ENCODE data around the gene NUDT16L1. TPM values are rescaled to one million over a fixed set of nuclear protein-coding genes. Genes with fewer than 3 reads are reported as not detected.

NUDT16L1 gene
- total and polyA plus RNA-seq, 2 of the 13 experiments (the other 11 are each of a cell fraction or from before 2014, with no cell fraction given) = 28.0 to 40.5 TPM

GRCh38 chr16:4663777-4664465, 29.4 kb upstream of the NUDT16L1 start (continued):
- TF ChIP-seq FOXK2 (IDR thresholded peaks at IDR 0.05) (peak; percentile 80), ZNF329 (CRISPR knock-in tag; IDR thresholded peaks at IDR 0.05; ENCODE audit: low read depth) (peak; percentile 84; the same call in 1 of the 2 replicates), MTERF4 (CRISPR knock-in tag; IDR thresholded peaks at IDR 0.05) (0 out of 2 replicates have a peak, but pooled peaks have one; percentile 34), ZNF136 (CRISPR knock-in tag; IDR thresholded peaks at IDR 0.05; ENCODE audit: low read depth) (peak; percentile 91), RBM39 (IDR thresholded peaks at IDR 0.05; ENCODE audit: low read depth, low read length, poor library complexity, severe bottlenecking) (no peak), ZNF337 (CRISPR knock-in tag; IDR thresholded peaks at IDR 0.05; ENCODE audit: borderline replicate concordance, low read depth) (peak; percentile 24; the same call in 1 of the 2 replicates), ZSCAN12 (CRISPR knock-in tag; IDR thresholded peaks at IDR 0.05) (0 out of 2 replicates have a peak, but pooled peaks have one; percentile 52), ONECUT2 (CRISPR knock-in tag; IDR thresholded peaks at IDR 0.05) (0 out of 2 replicates have a peak, but pooled peaks have one; percentile 16), SKI (IDR thresholded peaks at IDR 0.05; ENCODE audit: partially characterized antibody) (peak; percentile 85), JUN (CRISPR knock-in tag; IDR thresholded peaks at IDR 0.05) (no peak; the same call in 1 of the 2 replicates), ZFP36L2 (CRISPR knock-in tag; IDR thresholded peaks at IDR 0.05) (peak; percentile 70; the same call in 1 of the 2 replicates), ZNF33A (CRISPR knock-in tag; IDR thresholded peaks at IDR 0.05; ENCODE audit: borderline replicate concordance) (no peak), PHF20 (CRISPR knock-in tag; IDR thresholded peaks at IDR 0.05) (peak; percentile 78), SRSF1 (optimal IDR thresholded peaks at IDR 0.05; ENCODE audit: low read depth, low read length) (no peak), HOXD1 (CRISPR knock-in tag; IDR thresholded peaks at IDR 0.05) (peak; percentile 86), GABPA (IDR thresholded peaks at IDR 0.05; ENCODE audit: low read depth, low read length) (0 out of 2 replicates have a peak, but pooled peaks have one; percentile 7), GABPA (CRISPR knock-in tag; IDR thresholded peaks at IDR 0.05; ENCODE audit: low read depth) (peak; percentile 69), PHB2 (IDR thresholded peaks at IDR 0.05; ENCODE audit: partially characterized antibody) (no peak), ZSCAN30 (CRISPR knock-in tag; IDR thresholded peaks at IDR 0.05) (no peak), THAP11 (CRISPR knock-in tag; IDR thresholded peaks at IDR 0.05) (peak; percentile 86), ZNF296 (CRISPR knock-in tag; conservative IDR thresholded peaks at IDR 0.05) (peak; percentile 96), GATA4 (IDR thresholded peaks at IDR 0.05; ENCODE audit: borderline replicate concordance, low read depth) (no peak), ZNF143 (CRISPR knock-in tag; IDR thresholded peaks at IDR 0.05) (peak; percentile 18; the same call in 1 of the 2 replicates), CREB3 (CRISPR knock-in tag; IDR thresholded peaks at IDR 0.05) (peak; percentile 97), CEBPZ (IDR thresholded peaks at IDR 0.05; ENCODE audit: low read length) (no peak), SSRP1 (CRISPR knock-in tag; IDR thresholded peaks at IDR 0.05) (no peak), ZNF501 (CRISPR knock-in tag; IDR thresholded peaks at IDR 0.05) (peak; percentile 97), ZNF879 (CRISPR knock-in tag; IDR thresholded peaks at IDR 0.05) (0 out of 2 replicates have a peak, but pooled peaks have one; percentile 48)

Measured in HepG2 (cell line).